HG02678 (cell line): ENCODE results near the gene JUND.

Experiments
- ATAC-seq: cut with Tn5 transposase; IDR thresholded peaks from one replicate; pipeline ENCODE4 v1.9.1; 2021; ENCODE audit warnings: mild to moderate bottlenecking, moderate library complexity; ENCODE audit not compliant: unreplicated experiment

JUND gene

GRCh38 chr19:18251587-18252369 is 29.6 kb downstream of the JUND start:
- ATAC-seq: no peak

- no peak for ATAC-seq
These were observed 31.6 kb downstream of the JUND start for GRCh38 chr19:18249834-18250233.

GRCh38 chr19:18245297-18245696 is 36.1 kb downstream of the JUND start:
- ATAC-seq: no peak

- no peak for ATAC-seq
These were observed 42.1 kb downstream of the JUND start for GRCh38 chr19:18239303-18239702.

- no peak for ATAC-seq
These were observed 47.2 kb downstream of the JUND start for GRCh38 chr19:18234194-18234593.

- no peak for ATAC-seq
These were observed 48.1 kb downstream of the JUND start for GRCh38 chr19:18233224-18233825.

GRCh38 chr19:18232540-18233223 is 48.7 kb downstream of the JUND start:
- no peak for ATAC-seq

GRCh38 chr19:18231775-18232174 is 49.6 kb downstream of the JUND start:
- ATAC-seq: no peak

GRCh38 chr19:18230941-18231734 is 50.3 kb downstream of the JUND start:
- ATAC-seq: no peak

GRCh38 chr19:18229915-18230314 is 51.5 kb downstream of the JUND start:
- no peak for ATAC-seq
